ENCODE results near the gene MRPL11. TPM values are rescaled to one million over a fixed set of nuclear protein-coding genes. Genes with fewer than 3 reads are reported as not detected.
A peak's percentile ranks its signal among the peaks of the same experiment; 100 is the strongest.

Gene MRPL11
- total RNA-seq, 1 experiment from 2014 or later = 69.6 TPM

- no peak overlapping the region for H3K9ac ChIP-seq (ENCODE audit: low read length)
- H3K79me2 ChIP-seq (ENCODE audit: low read length) = no peaks in the 10 kb centered on the region
- H3K4me2 ChIP-seq (ENCODE audit: low read depth, low read length, poor library complexity, severe bottlenecking) = no peak overlapping the region
- no peaks in the 10 kb centered on the region for H3K9me2 ChIP-seq (replicated peaks; ENCODE audit: insufficient read depth, low read length)
- H3K9me3 ChIP-seq (ENCODE audit: low read length) = no peaks in the 10 kb centered on the region
- H3K4me3 ChIP-seq (ENCODE audit: low read length) = no peak overlapping the region
- peaks cover 8% of the 10 kb centered on the region; the same call in 1 of the 2 replicates for H4K20me1 ChIP-seq (ENCODE audit: insufficient read depth, low read depth, low read length)
- no peak overlapping the region for H2AFZ ChIP-seq (ENCODE audit: low read length)
- no peaks in the 10 kb centered on the region for H3K36me3 ChIP-seq (ENCODE audit: insufficient read depth, low read length)
- H3K27ac ChIP-seq (ENCODE audit: low read length) = no peak overlapping the region
- peaks cover 24% of the 10 kb centered on the region for H3K4me1 ChIP-seq (ENCODE audit: low read length)
- no peak for DNase-seq
- no peaks in the 10 kb centered on the region for H3K27me3 ChIP-seq (ENCODE audit: low read length)
These were observed 31.4 kb upstream of the MRPL11 start for GRCh38 chr11:66470015-66470414.

DNA sequence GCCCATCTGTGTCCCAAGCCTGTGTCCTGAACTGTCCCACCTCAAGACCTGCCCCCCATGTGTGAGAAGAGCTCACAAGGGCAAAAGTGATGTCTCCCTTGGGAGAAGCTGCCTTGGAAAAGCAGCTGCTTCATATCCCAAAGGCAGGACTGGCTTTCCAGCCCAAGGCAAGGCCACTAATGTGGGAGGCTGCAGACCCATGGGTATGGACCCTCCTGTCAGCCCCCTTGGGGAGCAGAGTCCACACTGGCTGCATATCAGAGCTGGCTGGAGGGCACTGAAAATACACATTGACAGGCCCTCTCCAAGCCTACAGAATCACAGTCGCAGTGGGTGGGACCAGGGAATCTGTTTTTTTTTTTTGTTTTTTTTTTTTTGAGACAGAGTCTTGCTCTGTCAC, 30.8 kb upstream of the MRPL11 start:
- no peaks in the 10 kb centered on the region for H3K79me2 ChIP-seq (ENCODE audit: low read length)
- H3K36me3 ChIP-seq (ENCODE audit: insufficient read depth, low read length) = no peaks in the 10 kb centered on the region

GRCh38 chr11:66468691-66469090, 30.0 kb upstream of the MRPL11 start:
- DNase-seq = no peak
- H3K79me2 ChIP-seq (ENCODE audit: low read length) = no peaks in the 10 kb centered on the region
- H3K27me3 ChIP-seq (ENCODE audit: low read length) = no peaks in the 10 kb centered on the region
- H3K36me3 ChIP-seq (ENCODE audit: insufficient read depth, low read length) = no peaks in the 10 kb centered on the region
- H3K9ac ChIP-seq (ENCODE audit: low read length) = no peak overlapping the region
- H2AFZ ChIP-seq (ENCODE audit: low read length) = no peak overlapping the region
- no peaks in the 10 kb centered on the region for H3K9me3 ChIP-seq (ENCODE audit: low read length)
- peaks cover 27% of the 10 kb centered on the region for H3K4me1 ChIP-seq (ENCODE audit: low read length)
- H3K27ac ChIP-seq (ENCODE audit: low read length) = no peak overlapping the region
- H3K4me2 ChIP-seq (ENCODE audit: low read depth, low read length, poor library complexity, severe bottlenecking) = no peak overlapping the region
- no peak overlapping the region for H3K4me3 ChIP-seq (ENCODE audit: low read length)
- peaks cover 8% of the 10 kb centered on the region; the same call in 1 of the 2 replicates for H4K20me1 ChIP-seq (ENCODE audit: insufficient read depth, low read depth, low read length)
- H3K9me2 ChIP-seq (replicated peaks; ENCODE audit: insufficient read depth, low read length) = no peaks in the 10 kb centered on the region

More for the DNA sequence above, 30.8 kb upstream of the MRPL11 start:
- no peak overlapping the region for H3K4me2 ChIP-seq (ENCODE audit: low read depth, low read length, poor library complexity, severe bottlenecking)
- H3K9ac ChIP-seq (ENCODE audit: low read length) = no peak overlapping the region
- no peak overlapping the region for H3K4me3 ChIP-seq (ENCODE audit: low read length)
- no peak overlapping the region for H2AFZ ChIP-seq (ENCODE audit: low read length)
- H3K4me1 ChIP-seq (ENCODE audit: low read length) = peaks cover 27% of the 10 kb centered on the region
- no peak for DNase-seq
- H3K9me2 ChIP-seq (replicated peaks; ENCODE audit: insufficient read depth, low read length) = no peaks in the 10 kb centered on the region
- no peak overlapping the region for H3K27ac ChIP-seq (ENCODE audit: low read length)
- H3K27me3 ChIP-seq (ENCODE audit: low read length) = no peaks in the 10 kb centered on the region
- peaks cover 8% of the 10 kb centered on the region; the same call in 1 of the 2 replicates for H4K20me1 ChIP-seq (ENCODE audit: insufficient read depth, low read depth, low read length)
- no peaks in the 10 kb centered on the region for H3K9me3 ChIP-seq (ENCODE audit: low read length)

DNA sequence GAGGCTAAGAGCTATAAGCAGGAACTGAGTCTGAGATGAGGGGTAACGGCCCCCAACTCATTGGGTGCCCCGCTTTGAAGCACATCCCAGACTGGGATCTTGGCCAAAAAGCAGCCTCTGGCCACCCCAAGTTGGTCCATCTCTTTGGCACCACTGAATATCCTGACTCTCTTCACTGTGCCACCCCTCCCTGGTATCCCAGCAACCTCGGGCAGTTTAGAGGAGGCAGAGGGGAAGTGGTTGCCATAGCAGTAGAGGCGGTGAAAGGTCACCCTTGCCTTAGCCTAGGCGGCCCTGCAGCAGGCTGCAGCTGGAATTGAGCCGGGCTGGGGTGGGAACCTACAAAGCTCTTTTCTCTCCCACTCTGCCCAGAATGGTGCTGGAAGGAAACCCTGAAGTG, 29.1 kb upstream of the MRPL11 start:
- peak overlapping the region; percentile 83 for H3K4me3 ChIP-seq (ENCODE audit: low read length)
- H3K9me2 ChIP-seq (replicated peaks; ENCODE audit: insufficient read depth, low read length) = no peaks in the 10 kb centered on the region
- H3K9ac ChIP-seq (ENCODE audit: low read length) = peak overlapping the region; percentile 76
- H3K27ac ChIP-seq (ENCODE audit: low read length) = no peak overlapping the region
- H3K4me1 ChIP-seq (ENCODE audit: low read length) = peaks cover 27% of the 10 kb centered on the region
- DNase-seq = no peak
- H3K79me2 ChIP-seq (ENCODE audit: low read length) = no peaks in the 10 kb centered on the region
- H3K9me3 ChIP-seq (ENCODE audit: low read length) = no peaks in the 10 kb centered on the region
- peaks cover 8% of the 10 kb centered on the region; the same call in 1 of the 2 replicates for H4K20me1 ChIP-seq (ENCODE audit: insufficient read depth, low read depth, low read length)
- H3K36me3 ChIP-seq (ENCODE audit: insufficient read depth, low read length) = no peaks in the 10 kb centered on the region
- H2AFZ ChIP-seq (ENCODE audit: low read length) = 0 out of 2 replicates have a peak overlapping the region, but pooled peaks have one; percentile 49
- H3K27me3 ChIP-seq (ENCODE audit: low read length) = no peaks in the 10 kb centered on the region
- peak overlapping the region; percentile 91 for H3K4me2 ChIP-seq (ENCODE audit: low read depth, low read length, poor library complexity, severe bottlenecking)

- DNase-seq = peak; percentile 55
These were observed 28.5 kb upstream of the MRPL11 start for GRCh38 chr11:66467034-66467659.

DNA sequence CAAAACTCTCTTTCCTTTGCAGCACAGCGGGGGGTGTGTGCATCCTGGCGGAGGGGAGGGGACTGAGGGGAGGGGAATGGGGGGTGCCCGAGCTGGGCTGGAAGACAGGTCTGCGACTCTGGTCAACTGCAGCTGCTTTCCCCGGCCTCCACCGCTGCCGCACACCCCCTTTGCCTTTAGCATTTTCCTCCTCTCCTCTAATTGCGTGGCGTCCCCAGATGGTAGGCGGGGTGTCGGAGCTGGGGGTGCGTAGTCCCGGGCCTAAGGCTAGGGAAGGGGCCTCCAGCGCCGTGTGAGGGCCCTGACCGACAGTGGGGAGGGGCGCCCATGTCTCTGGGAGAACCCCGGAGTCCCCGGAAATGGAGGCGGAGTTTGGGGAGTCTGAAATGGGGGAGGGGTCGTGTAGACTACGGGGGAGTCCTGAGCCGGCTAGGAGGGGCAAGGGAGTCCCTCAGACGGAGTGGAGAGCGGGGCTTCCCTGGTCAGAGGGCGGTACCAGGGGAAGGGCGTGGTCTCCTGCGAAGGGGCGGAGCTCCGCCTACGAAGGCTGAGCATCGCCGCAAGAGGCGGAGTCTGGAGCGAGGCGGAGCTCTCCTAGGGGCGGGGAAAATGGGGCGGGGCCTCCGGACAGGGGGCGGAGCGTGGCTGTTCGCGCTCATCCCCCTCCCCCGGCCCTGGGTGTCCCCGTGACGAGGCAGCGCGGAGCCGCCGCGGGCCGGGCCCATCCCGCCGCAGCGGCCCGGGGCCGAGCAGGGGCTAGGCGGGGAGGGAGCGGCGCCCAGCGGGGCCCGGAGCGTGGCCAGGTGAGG, 27.8 kb upstream of the MRPL11 start, which contains the start of gene PELI3:
TSS of gene PELI3 (plus strand) at position 681 of the 809 bp plus-strand sequence. CDS start 1,224 bp downstream, outside the sequence.
- Histone ChIP-seq H3K4me3 (ENCODE audit: low read length) (peak within 1 kb of the TSS; percentile 83), H3K4me1 (ENCODE audit: low read length) (peaks cover 27% of the 10 kb centered on the region), H3K9me3 (ENCODE audit: low read length) (no peaks in the 10 kb centered on the region), H3K79me2 (ENCODE audit: low read length) (no peaks in the 10 kb centered on the region), H3K9ac (ENCODE audit: low read length) (peak within 1 kb of the TSS; percentile 76), H3K27me3 (ENCODE audit: low read length) (no peaks in the 10 kb centered on the region), H3K27ac (ENCODE audit: low read length) (no peak within 1 kb of the TSS), H3K4me2 (ENCODE audit: low read depth, low read length, poor library complexity, severe bottlenecking) (peak within 1 kb of the TSS; percentile 91), H4K20me1 (ENCODE audit: insufficient read depth, low read depth, low read length) (peaks cover 8% of the 10 kb centered on the region; the same call in 1 of the 2 replicates), H3K36me3 (ENCODE audit: insufficient read depth, low read length) (no peaks in the 10 kb centered on the region), H2AFZ (ENCODE audit: low read length) (peak within 1 kb of the TSS; percentile 49; the same call in 1 of the 2 replicates), H3K9me2 (replicated peaks; ENCODE audit: insufficient read depth, low read length) (no peaks in the 10 kb centered on the region)
- DNase-seq = peak; percentile 96

More at GRCh38 chr11:66467034-66467659, 28.5 kb upstream of the MRPL11 start:
- Histone ChIP-seq H3K4me2 (ENCODE audit: low read depth, low read length, poor library complexity, severe bottlenecking) (peak overlapping the region; percentile 91), H3K4me1 (ENCODE audit: low read length) (peaks cover 27% of the 10 kb centered on the region), H4K20me1 (ENCODE audit: insufficient read depth, low read depth, low read length) (peaks cover 8% of the 10 kb centered on the region; the same call in 1 of the 2 replicates), H3K9me3 (ENCODE audit: low read length) (no peaks in the 10 kb centered on the region), H3K79me2 (ENCODE audit: low read length) (no peaks in the 10 kb centered on the region), H3K27me3 (ENCODE audit: low read length) (no peaks in the 10 kb centered on the region), H3K36me3 (ENCODE audit: insufficient read depth, low read length) (no peaks in the 10 kb centered on the region), H3K4me3 (ENCODE audit: low read length) (peak overlapping the region; percentile 83), H3K9me2 (replicated peaks; ENCODE audit: insufficient read depth, low read length) (no peaks in the 10 kb centered on the region), H3K9ac (ENCODE audit: low read length) (peak overlapping the region; percentile 76), H3K27ac (ENCODE audit: low read length) (no peak overlapping the region), H2AFZ (ENCODE audit: low read length) (0 out of 2 replicates have a peak overlapping the region, but pooled peaks have one; percentile 49)

GRCh38 chr11:66465373-66466224, 27.0 kb upstream of the MRPL11 start:
- no peaks in the 10 kb centered on the region for H3K9me3 ChIP-seq (ENCODE audit: low read length)
- no peak overlapping the region for H3K27ac ChIP-seq (ENCODE audit: low read length)
- H2AFZ ChIP-seq (ENCODE audit: low read length) = no peak overlapping the region
- no peaks in the 10 kb centered on the region for H3K27me3 ChIP-seq (ENCODE audit: low read length)
- peak overlapping the region; percentile 46 for H3K9ac ChIP-seq (ENCODE audit: low read length)
- H3K79me2 ChIP-seq (ENCODE audit: low read length) = no peaks in the 10 kb centered on the region
- H3K36me3 ChIP-seq (ENCODE audit: insufficient read depth, low read length) = no peaks in the 10 kb centered on the region
- H4K20me1 ChIP-seq (ENCODE audit: insufficient read depth, low read depth, low read length) = peaks cover 8% of the 10 kb centered on the region; the same call in 1 of the 2 replicates
- peak overlapping the region; percentile 58 for H3K4me2 ChIP-seq (ENCODE audit: low read depth, low read length, poor library complexity, severe bottlenecking)
- peak; percentile 64 for DNase-seq
- H3K4me3 ChIP-seq (ENCODE audit: low read length) = peak overlapping the region; percentile 31
- peaks cover 27% of the 10 kb centered on the region for H3K4me1 ChIP-seq (ENCODE audit: low read length)
- no peaks in the 10 kb centered on the region for H3K9me2 ChIP-seq (replicated peaks; ENCODE audit: insufficient read depth, low read length)
